ENCODE data around the gene MEGF6.

Gene MEGF6

DNA sequence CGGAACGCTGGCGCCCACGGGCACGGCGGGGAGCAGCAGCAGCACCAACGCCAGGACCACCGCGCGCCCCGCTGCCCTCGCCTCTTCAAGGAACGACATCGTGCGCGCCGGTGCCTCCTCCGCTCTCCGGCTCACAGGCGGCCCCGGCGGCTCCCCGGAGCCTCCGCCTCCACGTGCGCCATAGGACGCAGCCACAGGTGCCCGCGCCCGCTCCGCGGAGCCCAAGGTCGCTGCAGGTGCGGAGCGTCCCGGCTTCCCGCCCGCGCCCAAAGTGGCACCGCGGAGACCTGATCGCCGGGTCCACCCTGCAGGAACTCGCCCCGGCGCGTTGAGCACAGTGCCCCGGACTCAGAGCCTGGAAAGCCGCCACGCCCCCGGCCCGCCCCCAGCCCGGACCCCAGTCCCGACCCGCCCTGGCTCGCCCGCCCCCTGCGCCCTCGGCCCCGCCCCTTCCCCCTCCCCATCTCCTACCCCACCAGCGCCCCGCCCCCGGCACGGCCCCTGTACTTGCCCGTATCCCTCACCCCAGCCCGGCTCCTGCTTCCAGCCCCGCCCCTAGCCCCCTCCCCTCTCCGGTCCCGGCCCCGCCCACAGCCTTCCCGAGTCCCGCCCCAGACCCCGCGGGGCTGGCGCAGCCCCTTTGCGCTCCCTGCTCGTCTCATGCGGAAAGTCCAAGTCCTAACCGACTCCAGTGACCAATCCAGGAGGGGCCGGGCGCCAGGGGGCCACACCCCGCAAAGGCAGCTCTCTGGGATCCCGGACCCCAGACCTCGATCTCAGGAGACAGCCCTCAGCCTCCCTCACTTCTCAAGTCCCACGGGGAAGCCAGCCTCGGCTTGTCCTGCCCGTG, at the start of gene MEGF6:
TSS of gene MEGF6 (minus strand) at position 339 of the 850 bp plus-strand sequence. CDS start at position 99, 240 bp downstream.
- DNase-seq, result peak in 1 of 2 donors; percentile 26

DNA sequence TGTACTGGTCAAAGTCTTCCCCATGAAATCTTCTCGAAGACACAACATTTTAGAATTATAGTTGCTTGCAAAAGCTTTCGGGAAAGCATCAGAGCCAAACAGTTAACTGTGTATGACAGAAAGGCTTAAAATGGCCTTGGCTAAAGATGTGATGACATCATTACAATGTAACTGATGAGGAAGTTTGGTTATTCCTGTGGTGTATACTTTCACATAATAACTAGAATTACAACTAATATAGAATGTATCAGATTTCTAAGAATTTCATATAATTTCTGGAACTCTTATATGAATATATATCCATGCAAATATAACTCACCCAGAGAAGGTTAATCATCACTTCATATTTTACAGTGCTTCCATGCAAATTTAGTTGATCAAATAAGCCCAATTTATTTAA, 49.4 kb upstream of the MEGF6 start:
- no peak for DNase-seq

DNA sequence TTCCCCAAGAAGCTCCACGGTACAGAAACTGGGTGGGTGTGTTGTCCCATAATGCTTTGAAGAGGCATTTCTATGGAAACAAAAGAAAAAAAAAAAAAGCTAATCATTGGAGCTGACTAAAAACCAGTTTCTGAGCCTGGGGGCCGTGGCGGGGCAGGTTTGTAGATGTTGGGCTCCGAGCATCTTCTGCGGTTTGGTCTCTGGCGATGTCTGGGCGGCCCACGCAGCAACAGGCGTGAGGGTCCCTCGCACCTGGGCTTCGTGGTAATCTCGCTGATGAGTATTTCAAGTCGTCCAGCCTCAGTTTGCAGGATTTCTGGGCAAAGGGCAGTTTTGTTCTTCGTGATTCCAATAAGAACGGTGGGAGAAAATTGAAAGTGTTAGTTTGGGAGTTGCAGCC, 47.8 kb upstream of the MEGF6 start:
- no peak for DNase-seq

DNA sequence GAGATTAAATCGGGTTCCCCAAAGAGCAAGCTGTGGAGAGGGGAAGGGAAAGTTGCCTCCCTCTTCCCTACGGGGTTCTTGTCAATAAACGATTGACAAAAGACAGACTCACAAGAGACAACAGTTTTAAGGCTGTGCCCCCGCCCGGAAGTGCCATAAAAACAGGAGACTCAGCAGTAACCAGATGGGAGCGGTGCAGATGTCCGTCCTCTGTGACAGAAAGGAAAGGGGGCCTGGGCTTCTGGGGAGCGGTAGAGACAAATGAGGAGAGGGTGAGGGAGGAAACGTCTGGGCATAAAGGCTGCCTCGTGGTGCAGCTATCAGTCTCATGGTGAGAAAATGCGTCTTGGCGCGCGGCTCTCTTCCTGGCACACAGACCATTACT, 46.9 kb upstream of the MEGF6 start:
- no peak for DNase-seq

DNA sequence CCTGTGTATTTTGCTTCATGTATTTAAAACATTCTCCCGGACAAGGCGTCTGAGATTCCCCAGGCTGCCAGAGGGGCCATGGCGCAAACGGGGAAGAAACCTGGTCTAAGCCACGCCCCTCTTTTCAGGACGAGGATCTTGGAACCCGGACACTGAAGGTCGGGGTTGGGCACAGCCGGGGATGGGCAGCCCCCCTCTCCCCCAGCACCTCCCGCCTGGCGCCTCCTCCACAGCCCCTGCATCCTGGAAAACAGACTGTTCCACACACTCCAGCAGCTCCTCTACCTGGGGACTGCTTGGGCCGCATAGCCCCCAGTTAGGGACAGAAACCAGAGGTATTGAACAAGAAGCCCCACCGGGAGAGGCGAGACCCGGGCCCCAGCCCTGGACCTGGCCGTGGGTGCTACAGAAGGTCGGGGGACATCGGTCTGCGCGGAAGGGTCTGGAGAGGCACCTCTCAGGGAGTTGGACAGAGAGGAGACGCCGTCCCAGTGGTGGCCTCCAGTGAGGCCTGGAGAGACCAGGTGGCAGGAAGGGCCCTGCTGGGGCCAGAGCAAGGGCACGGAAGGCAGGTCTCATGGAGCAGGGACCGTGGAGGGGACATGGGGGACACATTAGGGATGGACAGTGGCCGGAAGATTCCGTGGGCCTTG, 46.4 kb upstream of the MEGF6 start:
- DNase-seq, result no peak

GRCh38 chr1:3657096-3657475, 45.8 kb upstream of the MEGF6 start:
- DNase-seq, result no peak

DNA sequence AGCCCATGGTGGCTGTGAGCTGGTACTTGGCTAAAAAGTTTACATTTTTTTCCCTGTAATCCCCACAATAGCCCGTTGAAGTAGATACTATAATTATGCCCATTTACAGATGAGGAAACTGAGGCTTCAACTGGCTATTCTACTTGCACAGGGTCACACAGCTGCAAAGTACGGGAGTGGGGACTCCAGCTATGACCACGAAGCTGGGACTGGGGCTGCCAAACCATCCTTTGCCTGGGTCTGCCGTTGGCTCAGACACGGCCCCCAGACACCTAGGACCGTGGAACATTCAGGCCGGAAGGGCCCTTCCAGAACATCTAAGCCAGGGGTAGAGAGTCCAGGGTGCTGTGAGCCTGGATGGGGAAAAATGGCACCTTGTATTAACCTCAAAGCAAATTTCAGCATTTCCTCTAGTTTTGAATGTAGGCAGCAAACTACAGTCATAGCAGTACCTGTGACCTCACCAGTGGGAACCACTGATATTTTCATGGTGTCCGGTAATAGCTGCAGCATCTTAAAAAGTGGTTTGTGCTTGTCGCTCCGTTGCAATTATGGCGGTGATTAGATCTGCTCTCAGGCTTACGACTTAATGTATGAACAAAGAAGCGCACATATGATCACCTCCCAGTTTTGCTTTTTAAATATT, 45.3 kb upstream of the MEGF6 start:
- no peak for DNase-seq

GRCh38 chr1:3654549-3655281, 43.4 kb upstream of the MEGF6 start:
- DNase-seq, result no peak

- no peak for DNase-seq
Observed at GRCh38 chr1:3653286-3653618, 41.9 kb upstream of the MEGF6 start.

GRCh38 chr1:3652548-3653285, 41.4 kb upstream of the MEGF6 start:
- no peak for DNase-seq

GRCh38 chr1:3651930-3652547, 40.7 kb upstream of the MEGF6 start, which contains the start of gene TP73:
Gene TP73, plus strand, starts transcription at chr1:3652516. Its CDS starts 29,850 bp downstream, at chr1:3682366.
- DNase-seq, result no peak

GRCh38 chr1:3651026-3651929, 40.0 kb upstream of the MEGF6 start:
- peak in 1 of 2 donors; percentile 11 for DNase-seq

- DNase-seq, result no peak
Observed at GRCh38 chr1:3650248-3651025, 39.1 kb upstream of the MEGF6 start.

DNA sequence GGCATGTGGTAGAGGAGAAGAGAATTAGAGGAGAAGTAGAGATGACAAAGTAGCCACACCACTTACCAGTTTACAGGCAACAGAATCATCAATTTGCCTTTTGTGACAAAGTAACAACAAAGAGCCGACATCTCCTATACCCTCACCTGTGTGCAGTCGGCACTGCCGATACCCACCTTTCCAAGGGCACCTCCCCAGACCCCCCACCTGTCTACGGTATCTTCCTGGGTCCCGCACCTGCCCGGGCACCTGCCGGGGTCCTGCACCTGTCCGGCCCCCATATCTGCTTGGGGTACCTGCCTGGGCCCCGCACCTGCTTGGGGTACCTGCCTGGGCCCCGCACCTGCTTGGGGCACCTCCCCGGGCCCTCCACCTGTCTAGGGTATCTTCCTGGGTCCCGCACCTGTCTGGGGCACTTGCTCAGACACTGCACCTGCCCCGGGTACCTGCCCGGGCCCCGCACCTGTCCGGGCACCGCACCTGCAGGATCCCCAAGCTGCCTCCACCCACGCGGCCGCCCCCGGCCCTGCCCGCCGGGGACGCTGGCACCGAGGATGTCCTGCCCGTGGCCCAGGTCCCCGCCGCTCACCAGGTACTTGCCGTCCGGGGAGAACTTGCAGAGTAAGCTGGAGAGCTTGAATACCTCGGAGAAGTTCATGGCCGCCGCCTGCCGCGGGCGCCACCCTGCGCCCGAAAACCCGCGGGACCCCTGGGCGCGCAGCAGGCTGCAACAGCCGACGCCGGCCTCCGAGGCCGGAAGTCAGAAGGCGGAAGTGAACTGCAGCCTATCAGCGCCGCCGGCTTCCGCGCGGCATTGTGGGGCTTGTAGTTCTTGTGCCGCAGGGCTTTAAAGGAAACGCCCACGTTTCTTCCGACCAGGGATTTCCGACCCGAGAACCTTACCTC, 38.3 kb upstream of the MEGF6 start, which contains the start of gene WRAP73:
TSS of gene WRAP73 (minus strand) at position 762 of the 906 bp plus-strand sequence. CDS start at position 658, 104 bp downstream.
- DNase-seq, result peak; percentile 57 to 76

GRCh38 chr1:3646596-3646995, 35.3 kb upstream of the MEGF6 start:
- no peak for DNase-seq

DNA sequence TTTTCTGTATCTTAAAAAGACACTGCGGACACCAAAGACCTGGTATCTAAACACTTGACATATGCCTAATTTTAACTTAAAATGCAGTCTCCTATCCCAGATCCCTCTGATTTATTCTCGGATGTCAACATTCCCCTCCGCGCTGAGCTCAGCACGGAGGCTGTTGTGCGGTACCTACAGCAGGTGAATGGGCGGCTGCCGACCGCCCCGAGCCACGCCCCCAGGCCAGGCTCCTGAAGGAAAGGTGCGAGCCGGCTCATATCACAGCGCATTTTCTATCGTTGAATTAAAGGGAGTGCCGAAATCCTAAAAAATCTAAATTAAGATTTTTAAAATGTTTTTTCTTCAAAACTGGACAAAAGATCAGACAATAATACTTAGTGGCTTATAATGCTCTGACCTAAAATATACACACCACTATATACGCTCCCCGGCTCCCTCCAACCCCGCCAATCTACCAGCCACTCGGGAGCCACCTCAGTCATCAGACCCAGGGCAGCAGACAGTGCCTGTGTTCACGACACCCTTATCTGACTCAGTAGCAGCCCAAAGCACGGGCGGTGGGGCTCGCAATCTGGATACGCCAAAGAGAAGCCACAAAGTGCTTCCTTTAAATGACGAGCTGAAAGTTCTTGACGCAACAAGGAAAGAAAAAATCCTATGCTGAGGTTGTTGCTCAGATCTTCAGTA, 34.5 kb upstream of the MEGF6 start:
- DNase-seq, result no peak

DNA sequence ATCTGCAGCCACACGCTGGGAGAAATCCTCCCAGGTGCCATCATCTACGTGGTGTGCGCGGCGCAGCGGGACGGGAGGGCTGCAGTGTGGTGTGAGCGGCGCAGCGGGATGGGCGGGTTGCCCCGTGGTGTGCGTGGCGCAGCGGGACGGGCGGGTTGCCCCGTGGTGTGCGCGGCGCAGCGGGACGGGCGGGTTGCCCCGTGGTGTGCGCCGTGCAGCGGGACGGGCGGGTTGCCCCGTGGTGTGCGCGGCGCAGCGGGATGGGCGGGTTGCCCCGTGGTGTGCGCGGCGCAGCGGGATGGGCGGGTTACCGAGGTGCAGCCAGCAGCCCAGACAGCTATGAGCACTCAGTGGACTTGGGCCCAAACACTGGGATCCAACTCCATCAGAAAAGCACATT, 33.9 kb upstream of the MEGF6 start:
- no peak for DNase-seq

DNA sequence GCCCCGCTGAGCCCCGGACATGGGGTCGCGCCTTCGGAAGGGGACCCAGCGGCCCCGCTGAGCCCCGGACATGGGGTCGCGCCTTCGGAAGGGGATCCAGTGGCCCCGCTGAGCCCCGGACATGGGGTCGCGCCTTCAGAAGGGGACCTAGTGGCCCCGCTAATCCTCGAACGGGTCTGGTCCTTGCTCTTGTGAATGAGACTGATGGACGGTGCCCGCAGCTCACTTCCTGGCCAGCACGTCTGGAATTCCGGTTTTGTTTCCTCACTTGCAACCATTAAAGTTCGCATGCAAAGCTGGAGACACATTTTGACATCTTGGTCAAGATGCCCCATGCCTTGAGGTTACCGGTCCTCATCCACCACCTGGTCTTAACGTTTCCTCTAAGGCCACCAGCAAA, 33.0 kb upstream of the MEGF6 start:
- DNase-seq, result no peak

Measured in bone marrow (tissue), 2 donors.